ENCODE measurements around the gene UGT3A2.

Gene UGT3A2

GRCh38 chr5:36066540-36067210 is at the start of gene UGT3A2:
TSS of gene UGT3A2 (minus strand) at chr5:36066882. CDS start at chr5:36066789, 93 bp downstream.
- no peak for ATAC-seq (replicated peaks; ENCODE audit: extremely low read depth, poor library complexity, severe bottlenecking)
- Mint-ChIP-seq H3K27ac (ENCODE audit: low read depth) (no peak within 1 kb of the TSS), H3K4me3 (no peak within 1 kb of the TSS), H3K27me3 (peaks cover 54% of the 10 kb centered on the region), H3K9me3 (no peaks in the 10 kb centered on the region), H3K4me1 (peaks cover 15% of the 10 kb centered on the region), H3K36me3 (ENCODE audit: insufficient read depth) (peaks cover 2% of the 10 kb centered on the region)
- no peak for DNase-seq (ENCODE audit: low spot score in 2 of 2)

- Mint-ChIP-seq H3K27ac (ENCODE audit: low read depth) (no peak overlapping the region), H3K4me1 (no peaks in the 10 kb centered on the region), H3K36me3 (ENCODE audit: insufficient read depth) (peaks cover 34% of the 10 kb centered on the region), H3K27me3 (no peaks in the 10 kb centered on the region), H3K9me3 (no peaks in the 10 kb centered on the region), H3K4me3 (no peak overlapping the region)
- no peak for DNase-seq (ENCODE audit: low spot score in 2 of 2)
- ATAC-seq (replicated peaks; ENCODE audit: extremely low read depth, poor library complexity, severe bottlenecking), result no peak
These were observed 44.6 kb upstream of the UGT3A2 start for GRCh38 chr5:36111238-36111637.

GRCh38 chr5:36108758-36109460 is 42.2 kb upstream of the UGT3A2 start:
- Mint-ChIP-seq H3K27me3 (no peaks in the 10 kb centered on the region), H3K4me1 (no peaks in the 10 kb centered on the region), H3K9me3 (no peaks in the 10 kb centered on the region), H3K4me3 (no peak overlapping the region), H3K36me3 (ENCODE audit: insufficient read depth) (peaks cover 38% of the 10 kb centered on the region), H3K27ac (ENCODE audit: low read depth) (no peak overlapping the region)
- no peak for ATAC-seq (replicated peaks; ENCODE audit: extremely low read depth, poor library complexity, severe bottlenecking)
- DNase-seq (ENCODE audit: low spot score in 2 of 2), result no peak

GRCh38 chr5:36105819-36106218 is 39.1 kb upstream of the UGT3A2 start:
- no peaks in the 10 kb centered on the region for H3K27me3 Mint-ChIP-seq
- H3K4me1 Mint-ChIP-seq, result no peaks in the 10 kb centered on the region
- no peak overlapping the region for H3K4me3 Mint-ChIP-seq
- peaks cover 37% of the 10 kb centered on the region for H3K36me3 Mint-ChIP-seq (ENCODE audit: insufficient read depth)
- DNase-seq (ENCODE audit: low spot score in 2 of 2) (no peak), ATAC-seq (replicated peaks; ENCODE audit: extremely low read depth, poor library complexity, severe bottlenecking) (no peak)
- H3K9me3 Mint-ChIP-seq, result no peaks in the 10 kb centered on the region
- H3K27ac Mint-ChIP-seq (ENCODE audit: low read depth), result no peak overlapping the region

GRCh38 chr5:36099748-36100147 is 33.1 kb upstream of the UGT3A2 start:
- H3K36me3 Mint-ChIP-seq (ENCODE audit: insufficient read depth), result peaks cover 10% of the 10 kb centered on the region
- no peaks in the 10 kb centered on the region for H3K27me3 Mint-ChIP-seq
- DNase-seq (ENCODE audit: low spot score in 2 of 2), result no peak
- H3K4me1 Mint-ChIP-seq, result no peaks in the 10 kb centered on the region
- no peak for ATAC-seq (replicated peaks; ENCODE audit: extremely low read depth, poor library complexity, severe bottlenecking)
- no peak overlapping the region for H3K4me3 Mint-ChIP-seq
- no peaks in the 10 kb centered on the region for H3K9me3 Mint-ChIP-seq
- no peak overlapping the region for H3K27ac Mint-ChIP-seq (ENCODE audit: low read depth)

- no peak for ATAC-seq (replicated peaks; ENCODE audit: extremely low read depth, poor library complexity, severe bottlenecking)
- no peaks in the 10 kb centered on the region for H3K27me3 Mint-ChIP-seq
- H3K9me3 Mint-ChIP-seq, result no peaks in the 10 kb centered on the region
- H3K36me3 Mint-ChIP-seq (ENCODE audit: insufficient read depth), result peaks cover 2% of the 10 kb centered on the region
- H3K4me3 Mint-ChIP-seq, result no peak overlapping the region
- no peaks in the 10 kb centered on the region for H3K4me1 Mint-ChIP-seq
- no peak for DNase-seq (ENCODE audit: low spot score in 2 of 2)
- H3K27ac Mint-ChIP-seq (ENCODE audit: low read depth), result no peak overlapping the region
These were observed 29.8 kb upstream of the UGT3A2 start for GRCh38 chr5:36096486-36096885.

- DNase-seq (ENCODE audit: low spot score in 2 of 2) (no peak), ATAC-seq (replicated peaks; ENCODE audit: extremely low read depth, poor library complexity, severe bottlenecking) (no peak)
- H3K4me3 Mint-ChIP-seq, result no peak overlapping the region
These were observed 23.3 kb upstream of the UGT3A2 start for GRCh38 chr5:36089989-36090388.

GRCh38 chr5:36079200-36079781 is 12.6 kb upstream of the UGT3A2 start:
- DNase-seq (ENCODE audit: low spot score in 2 of 2), result no peak
- Mint-ChIP-seq H3K4me3 (no peak overlapping the region), H3K27ac (ENCODE audit: low read depth) (no peak overlapping the region), H3K9me3 (no peaks in the 10 kb centered on the region), H3K4me1 (no peaks in the 10 kb centered on the region), H3K36me3 (ENCODE audit: insufficient read depth) (no peaks in the 10 kb centered on the region), H3K27me3 (peaks cover 69% of the 10 kb centered on the region)
- ATAC-seq (replicated peaks; ENCODE audit: extremely low read depth, poor library complexity, severe bottlenecking), result peak; percentile 46

More at GRCh38 chr5:36089989-36090388, 23.3 kb upstream of the UGT3A2 start:
- H3K4me1 Mint-ChIP-seq, result no peaks in the 10 kb centered on the region
- H3K9me3 Mint-ChIP-seq, result peaks cover 10% of the 10 kb centered on the region
- peaks cover 23% of the 10 kb centered on the region for H3K27me3 Mint-ChIP-seq
- no peak overlapping the region for H3K27ac Mint-ChIP-seq (ENCODE audit: low read depth)
- no peaks in the 10 kb centered on the region for H3K36me3 Mint-ChIP-seq (ENCODE audit: insufficient read depth)

GRCh38 chr5:36078430-36078829 is 11.7 kb upstream of the UGT3A2 start:
- no peak for DNase-seq (ENCODE audit: low spot score in 2 of 2)
- Mint-ChIP-seq H3K4me1 (no peaks in the 10 kb centered on the region), H3K27ac (ENCODE audit: low read depth) (no peak overlapping the region), H3K9me3 (no peaks in the 10 kb centered on the region), H3K4me3 (no peak overlapping the region), H3K27me3 (peaks cover 61% of the 10 kb centered on the region), H3K36me3 (ENCODE audit: insufficient read depth) (no peaks in the 10 kb centered on the region)
- no peak for ATAC-seq (replicated peaks; ENCODE audit: extremely low read depth, poor library complexity, severe bottlenecking)

GRCh38 chr5:36073595-36074216 is 7.0 kb upstream of the UGT3A2 start:
- H3K9me3 Mint-ChIP-seq, result no peaks in the 10 kb centered on the region
- no peak overlapping the region for H3K27ac Mint-ChIP-seq (ENCODE audit: low read depth)
- peaks cover 9% of the 10 kb centered on the region for H3K4me1 Mint-ChIP-seq
- H3K36me3 Mint-ChIP-seq (ENCODE audit: insufficient read depth), result no peaks in the 10 kb centered on the region
- no peak for DNase-seq (ENCODE audit: low spot score in 2 of 2)
- H3K4me3 Mint-ChIP-seq, result no peak overlapping the region
- peaks cover 39% of the 10 kb centered on the region for H3K27me3 Mint-ChIP-seq
- peak; percentile 68 for ATAC-seq (replicated peaks; ENCODE audit: extremely low read depth, poor library complexity, severe bottlenecking)

GRCh38 chr5:36070687-36071571 is 4.2 kb upstream of the UGT3A2 start:
- Mint-ChIP-seq H3K27me3 (peaks cover 38% of the 10 kb centered on the region), H3K36me3 (ENCODE audit: insufficient read depth) (peaks cover 2% of the 10 kb centered on the region), H3K4me3 (peak overlapping the region; percentile 66), H3K27ac (ENCODE audit: low read depth) (peak overlapping the region; percentile 7), H3K4me1 (peaks cover 15% of the 10 kb centered on the region), H3K9me3 (no peaks in the 10 kb centered on the region)
- DNase-seq (ENCODE audit: low spot score in 2 of 2), result no peak
- ATAC-seq (replicated peaks; ENCODE audit: extremely low read depth, poor library complexity, severe bottlenecking), result no peak

- Mint-ChIP-seq H3K9me3 (no peaks in the 10 kb centered on the region), H3K27ac (ENCODE audit: low read depth) (no peak overlapping the region), H3K4me1 (peaks cover 15% of the 10 kb centered on the region), H3K27me3 (peaks cover 54% of the 10 kb centered on the region), H3K36me3 (ENCODE audit: insufficient read depth) (peaks cover 2% of the 10 kb centered on the region), H3K4me3 (no peak overlapping the region)
- ATAC-seq (replicated peaks; ENCODE audit: extremely low read depth, poor library complexity, severe bottlenecking) (no peak), DNase-seq (ENCODE audit: low spot score in 2 of 2) (no peak)
These were observed 2.1 kb upstream of the UGT3A2 start for GRCh38 chr5:36068751-36069281.
